Measurements from ENCODE around the gene CEP20.

DNA sequence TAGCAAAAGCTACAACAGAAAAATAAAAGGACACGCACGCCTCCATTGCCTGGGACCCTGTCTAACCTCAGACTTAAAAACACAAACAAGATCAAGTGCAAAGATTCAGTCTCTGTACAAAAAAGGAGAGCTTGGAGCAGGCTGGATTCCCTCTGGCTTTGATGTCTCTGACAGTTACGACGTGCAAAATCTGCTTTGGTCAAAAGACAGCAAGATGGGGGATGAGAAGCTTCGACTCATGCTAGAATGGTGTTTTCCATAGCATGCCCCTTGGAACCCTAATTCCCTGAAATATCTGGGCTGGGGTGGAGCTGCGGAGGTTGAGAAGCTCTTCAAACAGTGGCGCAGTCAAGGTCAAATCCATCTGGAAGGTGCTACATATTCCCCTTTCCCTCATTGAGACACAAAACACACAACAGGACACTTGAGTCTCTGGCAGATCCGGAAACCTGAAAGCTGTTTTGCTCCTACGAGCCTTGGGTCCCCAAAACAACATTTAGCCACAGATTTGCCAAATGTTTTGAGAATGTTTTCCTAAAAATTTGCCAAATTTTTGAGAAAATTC, 40.7 kb downstream of the CEP20 start:
- TF ChIP-seq, protein P1, sequence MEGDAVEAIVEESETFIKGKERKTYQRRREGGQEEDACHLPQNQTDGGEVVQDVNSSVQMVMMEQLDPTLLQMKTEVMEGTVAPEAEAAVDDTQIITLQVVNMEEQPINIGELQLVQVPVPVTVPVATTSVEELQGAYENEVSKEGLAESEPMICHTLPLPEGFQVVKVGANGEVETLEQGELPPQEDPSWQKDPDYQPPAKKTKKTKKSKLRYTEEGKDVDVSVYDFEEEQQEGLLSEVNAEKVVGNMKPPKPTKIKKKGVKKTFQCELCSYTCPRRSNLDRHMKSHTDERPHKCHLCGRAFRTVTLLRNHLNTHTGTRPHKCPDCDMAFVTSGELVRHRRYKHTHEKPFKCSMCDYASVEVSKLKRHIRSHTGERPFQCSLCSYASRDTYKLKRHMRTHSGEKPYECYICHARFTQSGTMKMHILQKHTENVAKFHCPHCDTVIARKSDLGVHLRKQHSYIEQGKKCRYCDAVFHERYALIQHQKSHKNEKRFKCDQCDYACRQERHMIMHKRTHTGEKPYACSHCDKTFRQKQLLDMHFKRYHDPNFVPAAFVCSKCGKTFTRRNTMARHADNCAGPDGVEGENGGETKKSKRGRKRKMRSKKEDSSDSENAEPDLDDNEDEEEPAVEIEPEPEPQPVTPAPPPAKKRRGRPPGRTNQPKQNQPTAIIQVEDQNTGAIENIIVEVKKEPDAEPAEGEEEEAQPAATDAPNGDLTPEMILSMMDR (IDR thresholded peaks at IDR 0.05), result no peak
- no peak for TF ChIP-seq POLR2A (IDR thresholded peaks at IDR 0.05)

Data from gastroesophageal sphincter (tissue), 3 donors.